Lung microvascular endothelial cell (primary cell): Measurements from ENCODE around the gene FOXE3. TPM values are rescaled to one million over a fixed set of nuclear protein-coding genes. Genes with fewer than 3 reads are reported as not detected.
A peak's percentile ranks its signal among the peaks of the same experiment; 100 is the strongest.

Experiments used
- DNase-seq, 2 donors: peaks; one replicate each; pipeline versions ENCODE4 v3.0.0 to v3.0.0-alpha.2; 2010; ENCODE audit warnings: low read depth in 2 of 2
- total RNA-seq: library from RNA; depleted of rRNA; stranded (reverse); fragments of >200 nt; gene quantifications from 2 replicates; pipeline ENCODE4 v1.2.1, GENCODE V29; 2014

The FOXE3 gene
- not detected in 2 replicates for total RNA-seq

GRCh38 chr1:47415728-47416318, at the start of gene FOXE3:
TSS of gene FOXE3 (plus strand) at chr1:47416285. CDS start at chr1:47416316, 31 bp downstream.
- no peak for DNase-seq

GRCh38 chr1:47367651-47368050, 48.4 kb upstream of the FOXE3 start:
- DNase-seq, result no peak

- no peak for DNase-seq
Observed at GRCh38 chr1:47371016-47371517, 45.0 kb upstream of the FOXE3 start.

DNA sequence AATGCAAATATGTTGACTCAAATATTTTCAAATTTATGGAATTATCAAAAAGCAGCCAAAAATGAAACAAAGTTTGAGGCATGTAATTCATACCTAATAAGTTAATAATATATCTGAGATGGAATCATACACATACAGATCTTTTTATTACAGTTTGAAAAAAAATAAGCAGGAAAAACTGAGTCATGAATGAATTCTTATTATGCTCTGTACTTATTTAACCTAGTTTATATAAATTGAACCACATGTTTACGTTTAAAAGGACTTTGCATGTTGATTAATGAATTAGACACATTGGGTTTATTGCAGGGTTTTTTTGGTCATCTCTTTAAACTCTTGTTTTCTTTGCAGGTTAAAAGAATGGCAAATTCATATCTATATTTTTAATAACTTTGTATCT, 41.6 kb upstream of the FOXE3 start:
- DNase-seq, result no peak

- DNase-seq, result no peak
Observed at GRCh38 chr1:47378147-47378546, 37.9 kb upstream of the FOXE3 start.

- peak in 1 of 2 donors; percentile 78 for DNase-seq
Observed at GRCh38 chr1:47380699-47381098, 35.4 kb upstream of the FOXE3 start.

- DNase-seq, result no peak
Observed at GRCh38 chr1:47382399-47382983, 33.6 kb upstream of the FOXE3 start.

DNA sequence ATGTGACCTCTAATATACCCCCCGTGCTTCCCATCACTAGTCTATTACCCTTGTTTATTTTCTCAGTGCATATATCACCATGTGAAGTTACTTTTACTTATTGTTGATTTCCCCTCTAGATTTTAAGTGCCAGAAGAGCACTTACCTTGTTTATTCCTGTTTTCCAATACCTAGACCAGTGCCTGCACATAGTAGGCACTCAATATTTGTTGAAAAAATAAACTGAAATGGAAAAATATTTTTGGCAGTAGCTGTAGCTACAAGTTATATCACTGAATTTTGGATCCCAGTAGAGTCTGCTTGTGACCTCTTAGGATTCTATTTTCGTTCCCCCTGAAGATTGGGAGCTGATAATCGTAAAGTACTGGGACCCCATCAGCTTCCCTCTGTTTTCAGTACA, 32.0 kb upstream of the FOXE3 start:
- no peak for DNase-seq

DNA sequence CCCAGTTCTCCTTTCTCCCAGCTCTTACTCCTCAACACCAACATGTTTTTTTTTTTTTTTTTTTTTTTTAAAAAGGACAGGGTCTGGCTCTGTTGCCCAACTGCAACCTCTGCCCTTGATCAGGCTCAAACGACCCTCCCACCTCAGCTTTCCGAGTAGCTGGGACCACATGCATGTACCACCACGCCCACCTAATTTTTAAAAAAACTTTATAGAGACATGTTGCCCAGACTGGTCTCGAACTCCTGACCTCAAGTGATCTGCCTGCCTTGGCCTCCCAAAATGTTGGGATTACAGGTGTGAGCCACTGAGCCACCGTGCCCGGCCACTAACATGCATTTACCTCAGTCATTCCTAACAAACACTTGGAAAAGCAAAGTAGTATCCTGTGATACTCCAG, 31.1 kb upstream of the FOXE3 start:
- no peak for DNase-seq

- DNase-seq, result no peak
Observed at GRCh38 chr1:47386268-47386667, 29.8 kb upstream of the FOXE3 start.

- no peak for DNase-seq
Observed at GRCh38 chr1:47388030-47388890, 27.8 kb upstream of the FOXE3 start.

DNA sequence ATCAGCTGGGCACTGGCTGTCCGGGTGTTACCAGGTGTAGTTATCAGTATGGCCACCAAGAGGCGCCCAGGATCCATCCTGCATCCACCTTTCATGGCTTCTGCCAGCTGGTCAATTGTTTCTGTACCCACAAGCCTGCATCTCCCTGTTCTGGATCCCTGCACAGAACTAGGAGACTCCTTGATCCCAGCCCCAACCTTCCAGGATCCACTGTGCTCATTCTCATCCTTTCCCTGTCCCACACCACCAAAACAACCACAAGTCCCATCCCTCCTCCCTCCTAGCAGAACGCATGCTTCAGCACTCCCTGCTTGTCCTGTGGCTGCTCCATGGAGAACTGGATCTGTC, 27.2 kb upstream of the FOXE3 start:
- DNase-seq, result peak; percentile 68 to 77

GRCh38 chr1:47389731-47390130, 26.4 kb upstream of the FOXE3 start:
- no peak for DNase-seq

GRCh38 chr1:47390843-47391242, 25.2 kb upstream of the FOXE3 start:
- DNase-seq, result no peak

DNA sequence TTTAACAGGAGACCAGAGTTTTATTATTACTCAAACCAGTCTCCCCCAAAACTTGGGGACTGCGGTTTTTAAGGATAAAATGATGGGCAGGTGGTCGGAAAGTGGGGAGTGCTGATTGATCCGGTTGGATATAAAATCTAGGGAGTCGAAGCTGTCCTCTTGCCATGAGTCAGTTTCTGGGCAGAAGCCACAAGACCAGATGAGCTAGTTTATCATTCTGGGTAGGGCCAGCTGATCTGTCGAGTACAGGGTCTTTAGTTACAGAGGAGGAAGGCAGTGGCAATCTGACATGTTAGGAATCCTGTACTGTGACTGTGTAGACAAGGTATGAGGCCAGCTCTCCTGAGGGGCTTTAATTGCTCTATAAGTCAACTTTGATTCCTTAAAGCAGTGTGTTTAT, 22.9 kb upstream of the FOXE3 start:
- no peak for DNase-seq

DNA sequence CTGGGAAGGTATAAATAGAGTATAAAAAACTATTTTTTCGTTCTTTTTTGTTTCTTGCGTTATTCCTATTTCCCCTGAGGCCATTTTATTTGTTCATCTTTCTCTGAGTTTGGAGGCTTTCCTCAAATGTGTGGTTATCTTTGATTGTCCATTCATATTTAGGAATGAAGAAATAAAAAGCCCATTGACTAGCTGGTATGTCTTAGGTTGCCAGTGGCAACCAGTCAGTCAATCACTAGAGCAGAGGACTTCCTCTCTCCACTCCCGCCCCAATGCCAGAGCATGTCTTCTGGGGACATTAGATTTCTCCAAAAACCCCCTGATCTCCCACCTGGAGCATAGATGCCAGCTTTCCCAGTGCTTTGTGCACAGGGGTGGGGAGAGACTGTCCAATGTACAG, 20.7 kb upstream of the FOXE3 start:
- DNase-seq, result no peak

- no peak for DNase-seq
Observed at GRCh38 chr1:47396671-47397196, 19.4 kb upstream of the FOXE3 start.

DNA sequence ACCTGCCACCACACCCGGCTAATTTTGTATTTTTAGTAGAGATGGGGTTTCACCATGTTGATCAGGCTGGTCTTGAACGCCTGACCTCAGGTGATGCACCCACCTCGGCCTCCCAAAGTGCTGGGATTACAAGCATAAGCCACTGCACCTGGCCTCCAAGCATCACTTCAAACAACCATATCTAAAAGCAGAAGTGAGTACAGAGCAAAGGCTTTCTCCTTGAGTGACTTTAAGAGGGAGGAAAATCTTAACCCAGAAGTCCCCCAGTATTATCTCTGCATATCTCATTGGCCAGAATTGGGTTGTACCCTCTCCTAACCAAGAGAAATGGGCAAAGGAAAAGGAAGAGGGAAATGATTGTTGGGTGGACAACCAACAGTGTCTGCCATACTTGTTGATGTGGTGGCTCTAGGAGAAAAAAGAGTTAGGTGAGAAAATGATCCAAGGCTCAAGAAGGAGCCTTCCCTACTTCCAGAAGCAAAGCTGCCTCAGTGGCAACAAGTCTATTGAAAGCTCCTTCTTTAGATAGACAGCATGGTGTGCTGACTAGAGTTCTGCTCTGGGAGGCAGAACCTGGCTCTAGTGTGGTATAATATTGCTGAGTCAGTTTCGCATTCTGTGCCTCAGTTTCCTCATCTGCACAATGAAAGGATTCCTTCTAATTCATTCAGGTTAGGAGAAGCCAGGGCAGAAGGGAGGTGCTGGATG, 16.8 kb upstream of the FOXE3 start:
- no peak for DNase-seq

DNA sequence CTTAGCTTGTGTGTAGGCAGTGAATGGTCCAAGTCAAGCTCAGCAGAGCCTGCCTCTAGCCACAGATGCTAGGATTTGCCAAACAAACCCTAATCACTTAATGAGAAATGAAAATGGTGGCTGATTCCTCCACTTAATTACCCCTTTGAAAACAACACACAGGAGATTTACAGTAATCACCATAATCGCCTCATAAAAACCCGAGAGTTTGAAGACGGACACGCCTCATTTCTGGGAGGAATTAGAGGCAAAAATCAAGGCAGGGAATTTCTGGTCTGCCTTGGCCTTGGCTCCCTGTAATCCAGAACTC, 16.3 kb upstream of the FOXE3 start:
- no peak for DNase-seq

DNA sequence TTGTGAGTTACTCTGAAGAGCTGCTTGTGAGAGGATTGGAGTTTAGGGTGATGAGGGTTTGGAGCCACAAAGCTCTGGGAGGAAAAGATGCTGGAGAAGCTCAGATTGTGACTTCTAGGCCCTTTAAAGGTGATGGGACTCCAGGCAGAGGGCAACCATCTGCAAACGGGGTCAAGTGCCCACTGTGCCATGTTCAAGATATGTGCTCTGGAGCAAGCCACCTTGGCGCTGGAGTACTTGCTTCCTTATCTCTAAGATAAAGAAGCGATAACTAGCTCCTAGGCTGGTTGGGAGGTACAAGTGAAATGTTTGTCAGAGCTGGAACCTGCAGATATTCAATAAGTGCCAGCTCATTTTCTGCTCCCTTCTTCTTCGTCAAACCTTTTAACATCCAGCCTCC, 14.3 kb upstream of the FOXE3 start:
- DNase-seq, result no peak

DNA sequence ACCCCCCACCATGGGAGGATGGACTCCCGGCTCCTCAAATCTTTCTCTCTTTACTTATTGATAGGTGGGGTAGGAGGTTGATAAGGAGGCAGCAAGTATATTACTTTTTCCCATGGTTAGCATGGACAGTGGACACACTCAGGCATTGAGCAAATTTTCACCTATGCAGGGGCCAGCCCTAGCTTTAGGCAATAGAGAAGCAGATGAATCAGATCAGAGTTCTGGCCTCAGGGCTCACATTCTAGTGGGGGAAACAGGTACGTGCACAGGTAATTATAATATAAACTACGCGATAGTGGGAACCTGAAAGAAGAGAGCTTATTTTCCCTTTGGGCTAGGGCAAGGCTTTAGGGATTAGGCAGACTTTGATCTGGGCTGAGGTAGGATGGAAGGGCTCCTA, 13.5 kb upstream of the FOXE3 start:
- DNase-seq, result no peak

DNA sequence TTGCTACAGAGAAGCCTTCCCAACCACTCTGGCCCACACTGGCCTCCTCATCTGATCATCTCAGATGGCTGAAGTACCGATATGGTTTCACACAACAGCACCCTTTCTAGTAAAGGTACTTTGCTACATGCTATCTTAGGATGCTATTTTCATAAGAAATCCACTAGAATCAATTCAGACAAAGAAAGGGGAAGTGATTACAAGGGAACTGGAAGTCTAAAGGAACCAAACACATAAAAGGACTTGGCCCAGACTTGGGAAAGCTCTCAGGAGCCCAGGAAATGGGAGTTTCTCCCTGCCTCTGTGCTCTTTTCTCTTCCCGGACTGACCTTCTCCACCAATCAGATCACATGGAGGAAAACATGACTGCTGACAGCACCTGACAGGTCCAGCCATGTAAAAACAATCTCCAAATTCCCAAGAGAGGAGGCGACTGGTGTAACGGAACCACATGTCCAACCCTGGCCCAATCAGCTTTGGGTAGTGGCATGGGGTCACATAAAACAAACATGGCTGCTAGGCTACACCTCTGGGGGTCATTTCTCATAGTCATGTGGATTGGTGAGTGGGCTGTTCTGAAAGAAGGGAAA, 12.7 kb upstream of the FOXE3 start:
- DNase-seq, result no peak
